MG63 (cell line): ENCODE data around the gene UNC5A. TPM values are rescaled to one million over a fixed set of nuclear protein-coding genes. Genes with fewer than 3 reads are reported as not detected.

ENCODE experiments used
- DNase-seq: peaks from one replicate; pipeline ENCODE4 v3.0.0-alpha.2; 2020
- H3K27me3 ChIP-seq: fragments of 250-450 bp; sonication (Bioruptor Pico); 2 replicates; pipeline ENCODE4 v1.5.1; 2020; ENCODE audit warnings: mild to moderate bottlenecking, moderate library complexity
- H3K36me3 ChIP-seq: fragments of 250-450 bp; sonication (Bioruptor Pico); 2 replicates; pipeline ENCODE4 v1.5.1; 2020; ENCODE audit warnings: mild to moderate bottlenecking, moderate library complexity
- H3K4me3 ChIP-seq: fragments of 250-450 bp; sonication (Bioruptor Pico); 2 replicates; pipeline ENCODE4 v1.5.1; 2020; ENCODE audit warnings: mild to moderate bottlenecking, moderate library complexity
- H3K9me3 ChIP-seq: fragments of 250-450 bp; sonication (Bioruptor Pico); 2 replicates; pipeline ENCODE4 v1.5.1; 2020; ENCODE audit warnings: mild to moderate bottlenecking, moderate library complexity
- total RNA-seq: library from RNA; depleted of rRNA; stranded (reverse); fragments of >200 nt; shearing (Covaris generic); gene quantifications from 2 replicates; pipeline ENCODE4 v1.2.3, GENCODE V29; 2014; ENCODE audit warnings: low replicate concordance

Gene UNC5A
- total RNA-seq, 1 experiment from 2014 or later, result not detected

DNA sequence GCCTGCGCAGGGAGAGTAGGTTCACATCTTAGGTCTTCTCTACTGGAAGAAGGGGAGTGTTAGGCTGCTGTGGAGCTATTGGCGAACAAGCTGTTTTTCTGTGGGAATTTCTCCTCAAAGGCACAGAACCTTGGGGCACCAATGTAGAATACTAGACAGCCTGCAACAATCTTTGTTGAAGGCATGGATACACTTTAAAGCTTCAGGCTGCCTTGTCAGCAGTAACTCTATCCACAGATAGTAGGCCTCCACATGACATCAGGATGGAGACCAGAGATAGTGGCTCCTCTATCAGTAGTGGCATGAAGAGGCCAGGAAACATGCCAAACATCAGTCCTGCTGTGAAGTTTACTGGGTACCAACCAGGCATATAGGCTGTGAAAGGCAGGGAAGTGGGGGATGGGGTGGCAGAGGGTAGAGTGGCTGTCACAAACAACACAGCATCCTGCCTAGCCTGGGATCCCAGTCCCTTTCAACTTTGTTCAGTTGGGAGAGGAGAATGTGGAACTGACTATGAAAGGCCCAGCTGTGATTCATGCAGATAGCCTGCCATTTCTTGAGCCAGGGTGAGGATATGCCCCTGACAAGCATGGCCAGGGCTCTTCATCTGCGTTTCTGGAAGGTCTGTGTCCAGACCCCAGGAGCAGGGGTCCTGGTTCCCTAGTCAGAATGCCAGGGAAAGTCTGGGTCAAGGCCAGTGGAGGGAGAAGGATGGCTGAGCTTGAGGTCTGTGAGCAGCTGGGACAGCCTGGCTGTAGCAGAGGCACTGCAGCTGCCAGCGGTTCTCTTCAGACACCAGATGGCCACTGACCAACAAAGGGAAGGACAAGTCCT is 89.8 kb downstream of the UNC5A start:
- Histone ChIP-seq H3K4me3 (no peak overlapping the region), H3K36me3 (peaks cover 37% of the 10 kb centered on the region), H3K27me3 (no peaks in the 10 kb centered on the region), H3K9me3 (no peaks in the 10 kb centered on the region)
- DNase-seq, result no peak

DNA sequence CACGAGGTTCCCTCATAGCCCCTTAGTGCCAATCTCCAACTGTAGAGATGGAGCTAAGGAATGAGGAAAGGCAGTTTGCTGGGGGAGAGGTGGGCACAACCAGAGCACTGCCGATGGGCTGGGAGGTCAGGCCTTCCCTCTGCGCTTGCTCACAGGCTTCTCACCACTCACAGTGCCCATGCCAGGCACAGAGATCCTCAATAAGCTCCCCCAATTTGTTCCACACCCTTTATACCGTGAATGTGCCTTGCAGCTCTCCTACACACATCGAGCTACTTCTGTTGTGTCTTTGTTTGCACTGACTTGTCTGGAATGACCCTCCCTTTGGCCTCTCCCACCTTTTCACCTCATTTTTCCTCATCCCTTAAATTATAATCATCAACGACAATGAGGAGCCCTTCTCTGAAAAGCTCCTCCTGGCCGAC is 90.4 kb downstream of the UNC5A start:
- DNase-seq, result no peak
- Histone ChIP-seq H3K9me3 (no peaks in the 10 kb centered on the region), H3K27me3 (no peaks in the 10 kb centered on the region), H3K4me3 (no peak overlapping the region), H3K36me3 (peaks cover 43% of the 10 kb centered on the region)

DNA sequence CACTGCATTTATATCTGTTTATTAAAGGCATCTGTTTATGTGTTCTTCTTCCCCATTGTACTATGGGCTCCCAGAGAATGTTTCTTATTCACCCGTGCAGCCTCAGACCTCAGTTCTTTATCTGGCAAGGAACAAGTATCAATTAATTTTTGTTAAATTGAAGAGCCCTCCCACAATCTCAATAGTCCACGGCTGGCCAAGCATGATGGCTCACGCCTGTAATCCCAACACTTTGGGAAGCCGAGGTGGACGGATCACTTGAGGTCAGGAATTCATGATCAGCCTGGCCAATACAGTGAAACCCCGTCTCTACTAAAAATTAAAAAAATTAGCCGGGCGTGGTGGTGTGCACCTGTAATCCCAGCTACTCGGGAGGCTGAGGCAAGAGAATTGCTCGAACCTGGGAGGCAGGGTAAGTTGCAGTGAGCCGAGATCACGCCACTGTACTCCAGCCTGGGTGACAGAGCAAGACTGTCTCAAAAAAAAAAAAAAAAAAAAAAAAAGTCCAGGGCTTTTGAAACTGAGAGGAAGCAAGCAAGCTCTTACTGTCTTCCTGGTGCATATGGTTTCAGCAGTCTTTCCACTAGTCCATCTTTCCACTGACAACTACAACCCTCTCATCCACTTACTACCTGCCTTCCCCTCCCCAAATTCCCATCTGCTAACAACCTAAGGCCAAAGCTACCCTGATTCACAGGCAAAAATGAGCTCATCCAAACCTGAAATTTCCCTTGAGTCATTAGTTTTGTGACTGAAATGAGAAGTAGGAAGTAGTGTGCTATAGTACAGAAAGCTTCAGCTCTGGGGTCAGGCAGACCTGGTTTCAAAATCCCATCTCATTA is 91.1 kb downstream of the UNC5A start:
- no peaks in the 10 kb centered on the region for H3K9me3 ChIP-seq

GRCh38 chr5:176902102-176902814 is 91.9 kb downstream of the UNC5A start:
- no peak for DNase-seq
- no peaks in the 10 kb centered on the region for H3K27me3 ChIP-seq
- H3K4me3 ChIP-seq, result no peak overlapping the region
- peaks cover 58% of the 10 kb centered on the region for H3K36me3 ChIP-seq
- no peaks in the 10 kb centered on the region for H3K9me3 ChIP-seq

More for the DNA sequence above, 91.1 kb downstream of the UNC5A start:
- Histone ChIP-seq H3K36me3 (peaks cover 50% of the 10 kb centered on the region), H3K4me3 (no peak overlapping the region), H3K27me3 (no peaks in the 10 kb centered on the region)
- DNase-seq, result no peak

DNA sequence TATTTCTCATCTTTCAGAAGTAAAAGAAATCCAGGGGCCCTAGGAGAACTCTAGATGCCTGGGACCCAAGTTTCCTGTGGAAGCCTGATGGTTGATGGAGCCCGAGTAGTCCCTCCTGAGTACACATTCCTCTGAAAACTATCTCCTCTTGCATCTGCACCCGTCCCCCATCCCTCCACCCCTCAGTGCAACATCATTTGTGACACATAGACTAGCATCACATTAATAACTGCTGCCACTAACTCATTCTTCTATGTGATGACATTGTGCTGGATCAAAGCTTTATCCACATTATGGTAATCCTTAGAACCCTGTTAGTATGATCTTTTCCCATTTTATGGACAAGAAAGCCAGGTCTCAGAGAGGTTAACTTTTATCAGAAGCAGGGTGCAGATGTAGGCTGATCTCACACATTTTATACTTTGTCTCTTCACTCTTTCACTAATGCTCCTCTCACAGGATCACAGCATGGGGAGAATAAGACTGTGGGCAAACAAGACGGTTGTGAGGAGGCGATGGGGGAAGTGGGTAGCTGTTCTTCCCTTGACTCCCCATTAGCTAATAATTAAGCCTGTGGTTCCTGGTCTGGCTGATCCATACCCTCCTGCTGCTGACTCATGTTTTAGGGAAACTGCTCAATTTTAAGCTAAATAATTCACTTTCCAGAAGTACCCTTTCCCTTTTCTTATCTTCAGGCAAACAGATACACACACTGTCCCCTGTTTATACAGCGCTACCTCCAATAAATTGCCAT is 92.7 kb downstream of the UNC5A start:
- H3K36me3 ChIP-seq, result peaks cover 66% of the 10 kb centered on the region
- no peaks in the 10 kb centered on the region for H3K9me3 ChIP-seq
- H3K4me3 ChIP-seq, result no peak overlapping the region

GRCh38 chr5:176904276-176904675 is 93.9 kb downstream of the UNC5A start:
- no peak for DNase-seq
- H3K36me3 ChIP-seq, result peaks cover 78% of the 10 kb centered on the region
- no peaks in the 10 kb centered on the region for H3K9me3 ChIP-seq
- H3K4me3 ChIP-seq, result no peak overlapping the region
- H3K27me3 ChIP-seq, result no peaks in the 10 kb centered on the region

More for the DNA sequence above, 92.7 kb downstream of the UNC5A start:
- no peaks in the 10 kb centered on the region for H3K27me3 ChIP-seq
- DNase-seq, result no peak

GRCh38 chr5:176906126-176906525 is 95.8 kb downstream of the UNC5A start:
- no peaks in the 10 kb centered on the region for H3K27me3 ChIP-seq
- peaks cover 89% of the 10 kb centered on the region for H3K36me3 ChIP-seq
- no peaks in the 10 kb centered on the region for H3K9me3 ChIP-seq
- no peak overlapping the region for H3K4me3 ChIP-seq
- DNase-seq, result no peak

GRCh38 chr5:176906796-176907195 is 96.4 kb downstream of the UNC5A start:
- H3K27me3 ChIP-seq, result no peaks in the 10 kb centered on the region
- peaks cover 88% of the 10 kb centered on the region for H3K36me3 ChIP-seq
- H3K9me3 ChIP-seq, result no peaks in the 10 kb centered on the region
- DNase-seq, result no peak
- H3K4me3 ChIP-seq, result no peak overlapping the region

DNA sequence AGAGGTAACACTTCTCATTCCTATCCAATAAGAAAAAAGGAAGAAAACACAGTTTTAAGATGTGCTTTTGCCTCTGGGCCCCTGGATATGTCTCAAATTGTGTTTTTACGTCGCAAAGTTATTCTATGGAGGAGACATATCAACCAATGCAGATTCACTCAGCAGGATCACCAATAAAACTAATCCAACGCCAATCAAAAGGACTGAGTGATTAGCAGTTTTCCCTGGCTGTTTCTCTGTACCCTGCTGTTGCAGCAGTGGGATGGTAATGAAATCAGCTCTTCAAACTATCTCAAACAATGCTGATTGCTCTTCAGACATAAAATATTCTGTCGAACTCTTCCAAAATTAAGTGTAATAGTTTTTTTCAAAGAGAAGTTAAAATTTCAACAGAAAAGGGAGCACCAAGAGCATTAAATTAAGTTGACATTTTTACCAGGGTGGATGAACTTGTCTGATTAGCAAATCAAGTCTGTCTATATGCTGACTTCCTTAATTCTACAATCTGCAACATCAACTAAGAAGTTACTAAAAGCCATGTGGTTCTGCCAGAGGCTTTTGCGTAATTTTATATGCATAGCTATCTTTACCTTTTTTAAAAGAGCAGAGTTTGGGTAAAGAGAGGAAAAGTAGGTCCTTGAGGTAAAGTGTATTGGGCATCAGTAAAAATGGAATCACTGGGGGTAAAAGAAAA is 98.5 kb downstream of the UNC5A start:
- Histone ChIP-seq H3K4me3 (no peak overlapping the region), H3K27me3 (no peaks in the 10 kb centered on the region), H3K9me3 (no peaks in the 10 kb centered on the region), H3K36me3 (peaks cover 72% of the 10 kb centered on the region)
- no peak for DNase-seq

DNA sequence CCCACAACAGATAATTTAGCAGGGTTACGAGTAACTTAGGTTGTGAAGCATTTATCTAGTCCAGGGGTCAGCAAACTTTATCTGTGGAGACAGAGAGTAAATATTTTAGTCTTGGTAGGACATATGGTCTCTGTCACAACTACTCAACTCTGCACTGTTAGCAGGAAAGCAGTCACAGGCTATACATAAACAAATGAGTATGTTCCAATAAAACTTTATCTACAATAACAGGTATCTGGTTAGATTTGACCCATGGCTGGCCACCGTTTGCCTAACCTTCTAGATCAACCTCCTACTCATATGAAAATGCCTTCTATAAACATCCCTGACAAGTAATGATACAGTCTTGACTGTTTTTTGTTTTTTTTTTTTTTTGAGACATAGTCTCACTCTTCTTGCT is 101.8 kb downstream of the UNC5A start:
- H3K4me3 ChIP-seq, result no peak overlapping the region
- no peaks in the 10 kb centered on the region for H3K9me3 ChIP-seq
- H3K27me3 ChIP-seq, result no peaks in the 10 kb centered on the region
- H3K36me3 ChIP-seq, result peaks cover 49% of the 10 kb centered on the region
- DNase-seq, result no peak

DNA sequence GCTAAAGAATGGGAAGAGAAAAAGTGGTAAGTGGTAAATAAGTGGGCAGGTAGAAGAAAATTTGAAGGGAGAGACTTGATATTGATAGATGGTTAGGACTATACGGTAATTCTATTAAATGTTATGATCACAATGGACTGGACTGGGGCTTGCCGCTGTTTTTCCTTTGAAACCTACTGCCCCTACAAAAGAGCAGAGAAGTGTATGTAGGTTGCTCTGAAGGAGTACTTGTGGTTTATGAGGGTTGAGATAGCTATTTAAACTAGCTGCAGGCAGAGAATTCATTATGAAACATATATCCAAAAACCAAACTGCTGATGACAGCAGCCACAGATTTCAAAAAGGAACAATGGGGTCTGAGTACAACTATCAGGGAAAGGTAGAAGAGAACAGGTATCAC is 105.5 kb downstream of the UNC5A start:
- Histone ChIP-seq H3K4me3 (no peak overlapping the region), H3K9me3 (no peaks in the 10 kb centered on the region), H3K36me3 (peaks cover 27% of the 10 kb centered on the region), H3K27me3 (no peaks in the 10 kb centered on the region)
- no peak for DNase-seq

GRCh38 chr5:176916337-176916736 is 106.0 kb downstream of the UNC5A start:
- no peak for DNase-seq
- Histone ChIP-seq H3K36me3 (peaks cover 27% of the 10 kb centered on the region), H3K27me3 (no peaks in the 10 kb centered on the region), H3K9me3 (no peaks in the 10 kb centered on the region), H3K4me3 (no peak overlapping the region)

- H3K9me3 ChIP-seq, result no peaks in the 10 kb centered on the region
- no peak for DNase-seq
- H3K4me3 ChIP-seq, result no peak overlapping the region
- peaks cover 23% of the 10 kb centered on the region for H3K36me3 ChIP-seq
- H3K27me3 ChIP-seq, result no peaks in the 10 kb centered on the region
Measured at GRCh38 chr5:176918613-176919012, 108.3 kb downstream of the UNC5A start.

GRCh38 chr5:176921714-176922113 is 111.4 kb downstream of the UNC5A start:
- no peaks in the 10 kb centered on the region for H3K9me3 ChIP-seq
- no peaks in the 10 kb centered on the region for H3K27me3 ChIP-seq
- peaks cover 23% of the 10 kb centered on the region for H3K36me3 ChIP-seq
- H3K4me3 ChIP-seq, result no peak overlapping the region
- DNase-seq, result no peak

DNA sequence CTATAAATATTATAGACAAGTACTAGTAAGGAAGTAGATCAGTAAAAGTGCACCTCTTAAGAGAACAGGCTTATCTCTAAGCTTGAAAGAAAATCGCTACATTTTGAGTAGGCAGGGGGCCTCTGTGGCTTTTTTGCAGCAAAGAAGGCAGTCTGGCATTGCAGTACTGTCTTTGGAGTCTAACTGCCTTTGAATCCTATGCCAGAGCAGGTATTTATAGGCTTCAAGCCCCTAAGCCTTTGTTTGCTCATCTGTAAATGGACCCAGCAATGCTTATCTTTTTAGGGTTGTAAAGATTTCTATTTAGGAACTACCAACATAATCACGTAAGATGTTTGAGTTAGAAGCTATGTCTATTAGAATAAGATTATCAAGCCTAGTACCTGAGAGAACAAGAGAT is 112.5 kb downstream of the UNC5A start:
- DNase-seq, result no peak
- Histone ChIP-seq H3K9me3 (no peaks in the 10 kb centered on the region), H3K36me3 (peaks cover 24% of the 10 kb centered on the region), H3K27me3 (no peaks in the 10 kb centered on the region), H3K4me3 (no peak overlapping the region)

DNA sequence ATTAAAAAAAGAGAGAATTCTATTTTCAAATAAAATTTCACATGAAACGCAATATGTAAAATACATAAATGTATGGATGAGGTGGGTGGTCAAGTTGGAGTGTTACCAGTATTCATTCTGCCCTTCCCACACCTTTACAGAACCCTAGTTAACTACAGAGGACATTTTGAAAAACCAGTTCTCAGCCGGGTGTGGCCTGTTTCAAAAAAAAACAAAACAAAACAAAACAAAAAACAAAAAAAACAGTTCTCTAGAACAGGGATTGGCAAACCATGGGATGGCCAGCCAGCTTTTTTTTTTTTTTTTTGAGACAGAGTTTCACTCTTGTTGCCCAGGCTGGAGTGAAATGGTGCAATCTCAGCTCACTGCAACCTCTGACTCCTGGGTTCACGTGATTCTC is 117.2 kb downstream of the UNC5A start:
- Histone ChIP-seq H3K4me3 (no peak overlapping the region), H3K27me3 (no peaks in the 10 kb centered on the region), H3K36me3 (peaks cover 43% of the 10 kb centered on the region), H3K9me3 (no peaks in the 10 kb centered on the region)
- DNase-seq, result no peak
